Suprapubic skin (tissue), 4 donors: ENCODE results near the gene FOLR1. TPM values are rescaled to one million over a fixed set of nuclear protein-coding genes. Genes with fewer than 3 reads are reported as not detected.

ENCODE experiments used
- DNase-seq, 2 donors: peaks; one replicate each; pipeline ENCODE4 v3.0.0-alpha.2; 2019; ENCODE audit warnings: low spot score in 2 of 2
- H3K27ac ChIP-seq: fragments of 200-600 bp; sonication (generic); one replicate; pipeline ENCODE4 v1.5.1; 2019
- H3K27me3 ChIP-seq: fragments of 200-600 bp; sonication (generic); one replicate; pipeline ENCODE4 v1.5.1; 2019
- H3K36me3 ChIP-seq: fragments of 200-600 bp; sonication (generic); one replicate; pipeline ENCODE4 v1.5.1; 2019
- H3K4me1 ChIP-seq: fragments of 200-600 bp; sonication (generic); one replicate; pipeline ENCODE4 v1.5.1; 2019
- H3K4me3 ChIP-seq: fragments of 200-600 bp; sonication (generic); one replicate; pipeline ENCODE4 v1.5.1; 2019; ENCODE audit warnings: mild to moderate bottlenecking
- H3K9me3 ChIP-seq: fragments of 200-600 bp; sonication (generic); one replicate; pipeline ENCODE4 v1.5.1; 2019
- CTCF ChIP-seq, 2 donors: fragments of 200-600 bp in 1 of 2; fragments of 450-650 bp in 1 of 2; sonication (generic) in 1 of 2; IDR thresholded peaks; one replicate each; pipeline ENCODE4 v1.5.1; 2016 to 2019; ENCODE audit warnings: antibody characterized with exemption in 2 of 2, mild to moderate bottlenecking in 1 of 2, moderate library complexity in 1 of 2
- EP300 ChIP-seq: sonication (generic); formaldehyde crosslinking; IDR thresholded peaks from one replicate; pipeline ENCODE4 v1.6.1; 2017; ENCODE audit warnings: antibody characterized with exemption
- POLR2A ChIP-seq, 2 donors: fragments of 450-650 bp; IDR thresholded peaks; one replicate each; pipeline ENCODE4 v1.6.1; 2017; ENCODE audit warnings: antibody characterized with exemption in 2 of 2, mild to moderate bottlenecking in 2 of 2, moderate library complexity in 2 of 2
- POLR2AphosphoS5 ChIP-seq, 3 donors: sonication (generic); formaldehyde crosslinking; IDR thresholded peaks; one replicate each; pipeline ENCODE4 v1.6.1; 2017; ENCODE audit warnings: antibody characterized with exemption in 3 of 3
- WGBS: methylation state at CpG from one replicate; pipeline ENCODE4 v1.1.5; 2018; 5-methylcytosine and 5-hydroxymethylcytosine counted together
- total RNA-seq, 4 donors: library from RNA; depleted of rRNA; stranded (reverse); fragments of >200 nt; gene quantifications; one replicate each; pipeline ENCODE4 v1.1.0, GENCODE V29; 2016

The FOLR1 gene
- total RNA-seq, 4 donors from 2014 or later = 1.5 to 4.3 (median 4.3) TPM; not detected in 1

GRCh38 chr11:72244361-72245262, 52.7 kb downstream of the FOLR1 start:
- no peak for DNase-seq
- H3K27me3 ChIP-seq = peaks cover 76% of the 10 kb centered on the region

DNA sequence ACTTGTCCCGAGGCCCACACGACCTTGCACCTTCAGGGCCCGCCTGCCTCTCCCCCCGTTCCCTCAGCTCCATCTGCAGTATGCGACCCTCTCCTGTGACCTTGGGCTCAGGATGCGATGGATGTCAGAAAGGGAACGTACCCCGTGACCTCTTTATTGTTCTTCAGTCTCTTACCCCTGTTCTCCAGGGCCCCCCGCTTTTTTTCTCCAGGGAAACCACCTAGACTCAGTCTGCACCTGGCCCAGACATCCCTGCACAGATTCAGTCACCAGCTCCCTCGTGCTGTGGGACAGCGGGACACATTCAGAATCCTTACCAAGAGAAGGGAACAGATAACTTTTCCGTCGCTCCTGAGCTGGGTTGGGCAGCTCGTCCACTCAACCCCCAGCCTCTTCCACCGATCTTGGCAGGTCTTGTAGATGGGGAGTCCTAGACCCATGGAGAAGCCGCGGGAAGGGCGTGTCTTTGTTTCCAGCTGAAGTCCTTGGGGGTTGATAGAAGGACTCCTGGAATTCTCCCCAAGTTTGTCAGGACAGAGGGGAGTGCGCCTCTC, 53.4 kb downstream of the FOLR1 start:
- H3K9me3 ChIP-seq = no peaks in the 10 kb centered on the region
- peaks cover 81% of the 10 kb centered on the region for H3K27me3 ChIP-seq
- WGBS = 27% methylated on average over 18 of the region's 19 CpGs
- no peak for DNase-seq
- H3K27ac ChIP-seq = no peak overlapping the region
- H3K4me3 ChIP-seq = no peak overlapping the region
- no peaks in the 10 kb centered on the region for H3K36me3 ChIP-seq
- no peak for TF ChIP-seq EP300
- TF ChIP-seq POLR2A (IDR thresholded peaks at IDR 0.05) = no peak
- no peak for TF ChIP-seq CTCF (IDR thresholded peaks at IDR 0.05)
- no peak for TF ChIP-seq POLR2AphosphoS5 (IDR thresholded peaks at IDR 0.05)
- H3K4me1 ChIP-seq = peaks cover 21% of the 10 kb centered on the region

More at GRCh38 chr11:72244361-72245262, 52.7 kb downstream of the FOLR1 start:
- Histone ChIP-seq H3K9me3 (no peaks in the 10 kb centered on the region), H3K27ac (no peak overlapping the region), H3K36me3 (no peaks in the 10 kb centered on the region), H3K4me3 (peak overlapping the region; percentile 24), H3K4me1 (peaks cover 28% of the 10 kb centered on the region)
- no peak for TF ChIP-seq POLR2AphosphoS5 (IDR thresholded peaks at IDR 0.05)
- no peak for TF ChIP-seq CTCF (IDR thresholded peaks at IDR 0.05)
- TF ChIP-seq EP300 = no peak
- no peak for TF ChIP-seq POLR2A (IDR thresholded peaks at IDR 0.05)
- 15% methylated on average over 34 of the region's 46 CpGs for WGBS

Other genes starting within 250 kb of the FOLR1 start
- 10 to 100 TPM in 1 of 4 donors, 1 to 10 TPM in 3; 2.9 to 18.6 (median 7.2) TPM for gene IL18BP, start 193.2 kb upstream of the FOLR1 start, total RNA-seq
- gene NUMA1, start 111.6 kb upstream of the FOLR1 start, total RNA-seq = 100 to 1,000 TPM; 296 to 845 (median 452) TPM
- 1 to 10 TPM; 3.7 to 9.9 (median 6.6) TPM for gene LRRC51, start 111.3 kb upstream of the FOLR1 start, total RNA-seq
- gene LAMTOR1, start 88.8 kb upstream of the FOLR1 start, total RNA-seq = 100 to 1,000 TPM in 2 of 4 donors, 10 to 100 TPM in 2; 64.5 to 111 (median 101) TPM
- not detected for gene TOMT, start 86.2 kb upstream of the FOLR1 start, total RNA-seq
- 10 to 100 TPM; 20.6 to 32.1 (median 25.6) TPM for gene ANAPC15, start 79.4 kb upstream of the FOLR1 start, total RNA-seq
- not detected for gene FOLR3, start 56.4 kb upstream of the FOLR1 start, total RNA-seq
- gene FOLR2, start 24.7 kb downstream of the FOLR1 start, total RNA-seq = 10 to 100 TPM in 1 of 4 donors, 1 to 10 TPM in 3; 3.1 to 10.1 (median 5.1) TPM
- gene INPPL1, start 32.6 kb downstream of the FOLR1 start, total RNA-seq = 100 to 1,000 TPM in 1 of 4 donors, 10 to 100 TPM in 3; 31.0 to 102 (median 63.1) TPM
- gene PHOX2A, start 52.0 kb downstream of the FOLR1 start, total RNA-seq = not detected
- gene CLPB, start 242.4 kb downstream of the FOLR1 start, total RNA-seq = 10 to 100 TPM; 14.7 to 23.4 (median 19.3) TPM